ENCODE data around the gene DPYSL5. TPM values are rescaled to one million over a fixed set of nuclear protein-coding genes. Genes with fewer than 3 reads are reported as not detected.

The DPYSL5 gene
- total RNA-seq, 1 donor from 2014 or later = not detected

GRCh38 chr2:26852405-26853306 lies 4.7 kb downstream of the DPYSL5 start:
- intact Hi-C loops (cut with DNase I) = no loop called here
- TF ChIP-seq CTCF (IDR thresholded peaks at IDR 0.05) = no peak
- Histone ChIP-seq H3K4me1 (peaks cover 19% of the 10 kb centered on the region), H3K9me3 (no peaks in the 10 kb centered on the region), H3K4me3 (no peak overlapping the region), H3K36me3 (no peaks in the 10 kb centered on the region), H3K27me3 (peaks cover 58% of the 10 kb centered on the region), H3K27ac (no peak overlapping the region)
- no peak for DNase-seq
- no peak for ATAC-seq

- DNase-seq (no peak), ATAC-seq (no peak)
- no peaks in the 10 kb centered on the region for H3K36me3 ChIP-seq
- H3K4me3 ChIP-seq = no peak overlapping the region
- intact Hi-C loops (cut with DNase I) = no loop called here
- no peak overlapping the region for H3K27ac ChIP-seq
- no peaks in the 10 kb centered on the region for H3K9me3 ChIP-seq
- peaks cover 47% of the 10 kb centered on the region for H3K27me3 ChIP-seq
- no peak for TF ChIP-seq CTCF (IDR thresholded peaks at IDR 0.05)
- H3K4me1 ChIP-seq = peaks cover 10% of the 10 kb centered on the region
Observed at GRCh38 chr2:26853751-26854150, 5.8 kb downstream of the DPYSL5 start.

- DNase-seq (no peak), ATAC-seq (no peak)
- H3K4me3 ChIP-seq = no peak overlapping the region
- H3K36me3 ChIP-seq = no peaks in the 10 kb centered on the region
- peaks cover 42% of the 10 kb centered on the region for H3K27me3 ChIP-seq
- H3K27ac ChIP-seq = no peak overlapping the region
- TF ChIP-seq CTCF (IDR thresholded peaks at IDR 0.05) = no peak
- peaks cover 5% of the 10 kb centered on the region for H3K4me1 ChIP-seq
- no peaks in the 10 kb centered on the region for H3K9me3 ChIP-seq
- intact Hi-C loops (cut with DNase I) = no loop called here
Observed at GRCh38 chr2:26854283-26854827, 6.4 kb downstream of the DPYSL5 start.

- H3K36me3 ChIP-seq = no peaks in the 10 kb centered on the region
- no peak for TF ChIP-seq CTCF (IDR thresholded peaks at IDR 0.05)
- no peak overlapping the region for H3K4me3 ChIP-seq
- H3K9me3 ChIP-seq = no peaks in the 10 kb centered on the region
- ATAC-seq (no peak), DNase-seq (no peak)
- intact Hi-C loops (cut with DNase I) = no loop called here
- no peak overlapping the region for H3K27ac ChIP-seq
- H3K4me1 ChIP-seq = no peaks in the 10 kb centered on the region
- peaks cover 42% of the 10 kb centered on the region for H3K27me3 ChIP-seq
Observed at GRCh38 chr2:26855466-26855865, 7.5 kb downstream of the DPYSL5 start.

GRCh38 chr2:26859622-26860021 lies 11.7 kb downstream of the DPYSL5 start:
- no peak for TF ChIP-seq CTCF (IDR thresholded peaks at IDR 0.05)
- Histone ChIP-seq H3K9me3 (no peaks in the 10 kb centered on the region), H3K36me3 (no peaks in the 10 kb centered on the region), H3K4me1 (no peaks in the 10 kb centered on the region), H3K4me3 (no peak overlapping the region), H3K27ac (no peak overlapping the region), H3K27me3 (peaks cover 22% of the 10 kb centered on the region)
- intact Hi-C loops (cut with DNase I) = no loop called here
- DNase-seq = no peak
- ATAC-seq = no peak

Measured in upper lobe of right lung (tissue), 1 donor.